ENCODE measurements around the gene NR4A2.

The NR4A2 gene

DNA sequence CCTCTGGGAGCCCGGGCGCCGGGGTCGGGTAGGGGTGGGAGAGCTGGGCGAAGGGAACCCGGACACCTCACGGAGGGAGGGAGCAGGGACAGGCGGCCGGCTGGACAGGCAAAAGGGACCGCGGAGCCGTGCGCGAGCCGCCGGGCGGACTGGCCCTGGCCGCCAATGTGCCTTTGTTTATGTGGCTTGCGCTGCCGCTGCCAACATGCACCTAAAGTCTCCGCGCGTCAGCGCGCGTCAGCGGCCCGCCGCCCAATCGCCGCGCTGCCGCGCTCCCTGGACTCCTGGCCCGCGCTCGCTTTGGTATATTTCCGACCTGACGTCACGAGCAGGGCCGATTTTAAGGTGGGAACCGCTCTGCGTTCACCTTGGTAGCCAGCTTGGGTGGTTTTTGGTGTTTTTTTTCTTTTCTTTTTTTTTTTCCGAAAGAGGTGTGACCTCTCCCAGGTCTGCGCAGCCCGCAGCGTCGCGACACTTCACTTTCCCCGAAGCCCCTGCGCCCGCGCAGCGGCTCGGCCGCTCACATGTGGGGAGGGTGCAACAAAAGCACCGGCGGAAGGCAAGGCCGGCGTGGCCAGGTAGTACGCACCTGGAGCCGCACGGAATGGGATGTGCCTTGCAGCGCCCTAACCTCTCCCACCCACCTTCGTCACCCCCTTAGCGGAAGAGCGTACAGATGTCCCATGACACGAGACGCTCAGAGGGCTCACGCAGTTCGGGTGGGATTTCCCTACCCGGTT is at the start of gene NR4A2:
NR4A2 (minus strand) TSS at position 188 of the 740 bp plus-strand sequence. CDS start 2,535 bp downstream, outside the sequence.
- DNase-seq (ENCODE audit: low spot score), result peak; percentile 90

DNA sequence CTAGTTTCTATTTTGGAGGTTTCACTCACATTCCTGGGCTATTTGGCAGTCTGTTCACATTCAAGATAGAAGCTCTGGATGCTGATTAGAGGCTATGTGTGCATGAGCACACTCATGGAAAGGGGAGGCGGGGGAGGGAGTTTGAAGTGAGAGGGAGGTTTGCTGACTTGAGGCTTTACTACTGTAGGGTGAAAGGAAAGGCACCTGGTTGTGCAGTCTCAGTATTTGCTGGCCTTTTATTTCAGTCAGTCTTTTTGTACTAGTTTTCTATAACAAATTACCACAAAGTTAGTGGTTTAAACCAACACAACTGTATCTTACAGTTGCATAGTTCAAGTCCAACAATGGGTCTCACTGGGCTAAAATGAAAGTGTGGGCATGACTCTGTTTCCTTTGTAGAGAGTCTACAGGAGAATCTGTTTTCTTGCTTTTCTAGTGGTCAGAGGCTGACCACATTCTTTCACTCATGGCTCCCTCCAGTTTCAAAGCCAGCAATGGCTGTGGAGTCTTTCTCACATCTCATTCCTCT is 47.7 kb upstream of the NR4A2 start:
- DNase-seq (ENCODE audit: low spot score), result no peak

DNA sequence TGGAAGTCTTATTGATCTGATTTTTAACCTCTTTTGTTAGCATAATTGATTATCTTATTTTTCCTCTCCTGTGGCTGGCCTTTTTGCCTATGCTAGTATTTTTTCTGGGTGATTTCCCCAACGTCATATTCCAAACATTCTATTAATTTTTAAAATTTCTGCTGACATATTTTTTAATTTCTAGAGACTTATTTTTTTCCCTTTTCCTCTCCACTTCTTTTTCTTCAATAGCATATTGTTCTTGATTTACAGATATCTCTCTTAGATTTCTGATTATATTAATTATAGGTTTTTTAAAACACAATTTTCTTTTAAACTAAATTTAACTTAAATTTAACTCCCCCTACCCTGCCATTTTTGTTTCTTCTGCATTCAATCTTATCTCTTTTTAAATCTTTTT is 47.2 kb upstream of the NR4A2 start:
- no peak for DNase-seq (ENCODE audit: low spot score)

DNA sequence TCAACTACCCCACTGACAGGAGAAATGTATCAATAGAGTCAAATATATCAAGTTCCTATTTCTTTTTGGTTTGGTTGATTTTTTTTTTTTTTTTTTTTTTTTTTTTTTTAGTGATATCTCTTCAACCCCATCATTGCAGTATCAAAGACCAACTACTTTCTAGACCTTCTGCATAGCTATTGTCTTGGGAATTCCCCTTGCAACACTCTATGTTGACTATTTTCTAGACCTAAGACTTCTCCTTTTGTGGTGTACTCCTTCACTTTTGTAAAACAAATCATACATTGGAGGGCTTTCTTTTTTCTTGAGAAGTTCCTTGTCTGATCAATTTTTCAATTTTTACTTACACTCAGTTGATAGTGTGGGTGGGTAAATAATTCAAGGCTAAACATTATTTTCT is 46.5 kb upstream of the NR4A2 start:
- no peak for DNase-seq (ENCODE audit: low spot score)

GRCh38 chr2:156366753-156367152 is 34.2 kb upstream of the NR4A2 start:
- no peak for DNase-seq (ENCODE audit: low spot score)

DNA sequence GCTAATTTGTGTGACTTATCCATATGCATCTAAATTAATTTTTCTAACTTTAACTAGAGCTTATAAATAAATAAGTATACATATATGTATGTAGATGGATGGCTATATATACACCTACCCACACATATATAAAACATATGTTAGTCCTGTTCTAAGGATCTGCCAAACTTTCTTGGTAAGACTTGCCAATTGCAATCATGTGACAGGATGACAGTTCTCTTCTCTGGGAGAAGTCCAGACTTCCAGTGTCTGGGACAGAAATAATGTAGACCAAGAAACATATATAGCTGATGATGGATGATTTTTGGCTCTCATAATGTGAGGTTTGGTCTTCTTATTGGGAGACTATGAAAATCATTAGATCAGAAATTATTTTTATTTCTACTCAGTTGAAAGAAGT is 30.6 kb upstream of the NR4A2 start:
- no peak for DNase-seq (ENCODE audit: low spot score)

- no peak for DNase-seq (ENCODE audit: low spot score)
These were observed 23.7 kb upstream of the NR4A2 start for GRCh38 chr2:156356014-156356754.

DNA sequence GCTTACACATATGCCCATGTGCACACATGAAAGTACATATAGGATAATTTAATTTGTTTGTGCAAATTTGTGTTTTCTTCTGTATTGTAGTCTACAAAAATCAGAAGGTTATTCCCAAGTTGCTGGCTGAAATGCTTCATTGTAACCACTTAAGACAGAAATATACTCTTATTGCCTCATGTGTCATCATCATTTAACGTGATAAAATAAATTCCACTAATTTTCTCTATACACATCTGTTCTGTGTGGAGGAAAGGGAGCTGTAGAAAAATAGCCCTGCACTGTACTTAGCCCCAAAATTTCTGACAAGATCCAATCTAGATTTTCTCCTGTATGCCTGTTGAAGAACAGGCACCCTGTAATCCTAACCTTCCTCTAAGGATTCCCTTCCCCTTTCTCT is 20.4 kb upstream of the NR4A2 start:
- no peak for DNase-seq (ENCODE audit: low spot score)

- no peak for DNase-seq (ENCODE audit: low spot score)
These were observed 18.0 kb upstream of the NR4A2 start for GRCh38 chr2:156350374-156351142.

- no peak for DNase-seq (ENCODE audit: low spot score)
These were observed 17.1 kb upstream of the NR4A2 start for GRCh38 chr2:156349605-156350004.

DNA sequence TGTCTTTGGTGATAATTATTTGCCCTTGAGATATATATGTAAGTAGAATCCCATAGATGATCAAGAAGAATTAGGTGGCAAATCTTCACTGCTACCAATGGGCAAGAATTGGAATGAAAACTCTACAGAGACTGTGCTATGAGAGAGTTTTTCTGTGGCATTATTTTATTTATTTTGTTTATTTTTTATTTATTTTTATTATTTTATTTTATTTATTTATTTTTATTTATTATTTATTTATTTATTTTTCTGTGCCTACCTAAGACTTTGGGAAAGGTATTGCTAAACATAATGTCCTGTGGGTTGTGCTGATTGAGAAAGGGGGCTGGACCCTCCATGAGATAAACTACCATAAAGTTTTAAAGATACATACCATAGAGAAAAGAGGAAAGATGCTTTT is 16.6 kb upstream of the NR4A2 start:
- no peak for DNase-seq (ENCODE audit: low spot score)

DNA sequence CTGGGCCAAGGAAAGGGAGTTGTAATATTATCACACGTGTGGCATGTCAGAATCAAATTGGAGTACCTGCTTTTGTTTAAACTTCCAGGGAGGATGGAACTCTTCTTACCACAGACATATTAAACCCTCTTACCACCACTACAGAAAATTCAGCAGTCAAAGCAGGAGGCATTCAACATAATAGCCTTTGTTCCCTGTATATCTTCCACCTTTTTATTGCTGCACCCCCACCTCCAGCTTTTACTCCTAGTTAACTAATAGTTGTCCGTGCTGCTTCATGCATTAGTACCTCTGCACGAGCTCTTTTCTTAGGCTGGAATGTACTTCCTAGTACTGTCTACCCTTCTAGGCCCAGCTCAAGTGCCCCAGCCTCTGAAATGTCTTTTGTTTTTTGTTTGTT is 14.9 kb upstream of the NR4A2 start:
- DNase-seq (ENCODE audit: low spot score), result no peak

- DNase-seq (ENCODE audit: low spot score), result no peak
These were observed 14.2 kb upstream of the NR4A2 start for GRCh38 chr2:156346731-156347130.

GRCh38 chr2:156345582-156345981 is 13.1 kb upstream of the NR4A2 start:
- no peak for DNase-seq (ENCODE audit: low spot score)

DNA sequence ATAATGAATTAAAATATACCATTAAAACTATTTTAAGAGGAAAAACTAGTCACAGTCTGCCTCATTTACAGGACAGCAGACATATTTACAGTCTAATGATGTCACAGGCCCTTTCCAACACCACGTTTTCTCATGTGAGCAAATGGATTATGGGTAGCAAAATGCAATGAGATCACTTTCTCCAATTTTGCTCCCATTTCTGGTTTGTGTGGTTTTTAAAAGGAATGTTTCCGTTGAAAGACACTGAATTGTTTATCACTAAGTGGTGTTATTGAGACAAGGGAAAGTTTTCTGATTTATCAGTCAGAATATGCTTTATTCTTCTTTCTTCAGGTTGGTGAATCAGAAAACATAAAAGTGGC is 11.4 kb upstream of the NR4A2 start:
- no peak for DNase-seq (ENCODE audit: low spot score)

DNA sequence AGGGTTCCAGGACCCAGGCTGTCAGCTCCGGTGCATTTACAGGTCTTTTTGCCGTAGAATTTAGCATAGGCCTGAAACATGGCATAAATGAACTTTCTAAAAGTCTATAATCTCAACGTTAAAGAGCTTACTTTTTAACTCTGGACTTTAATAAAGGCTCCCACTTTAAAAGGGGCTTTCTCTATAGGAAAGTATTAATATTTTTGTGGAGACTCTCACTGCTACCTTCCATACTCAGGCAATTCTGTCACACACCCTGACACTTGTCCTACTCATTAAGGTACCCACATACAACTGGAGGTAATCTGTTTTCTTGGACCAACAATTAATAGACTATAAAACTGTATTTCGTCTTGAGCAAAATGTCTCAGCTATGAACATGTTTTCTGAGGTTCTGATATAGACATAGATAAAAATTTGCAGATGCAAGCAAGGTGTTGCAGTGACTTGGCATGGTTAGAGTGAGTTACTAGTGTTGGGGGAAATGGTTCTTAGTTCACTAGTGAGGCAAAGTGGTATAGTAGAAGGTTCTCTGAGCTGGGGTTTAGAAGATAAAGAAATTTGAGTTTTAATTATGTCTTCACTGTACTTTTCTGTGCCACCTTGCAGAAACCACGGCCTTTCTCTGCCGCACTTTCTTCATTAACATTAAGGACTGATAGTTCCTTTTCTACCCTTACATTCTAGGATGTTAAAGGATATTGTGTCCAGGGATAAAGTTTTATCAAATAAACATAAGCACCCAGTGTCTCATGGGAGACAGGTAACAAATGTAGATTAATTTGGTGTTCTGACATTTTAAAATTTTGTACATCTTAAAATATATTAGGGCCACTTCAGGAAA is 10.8 kb upstream of the NR4A2 start:
- DNase-seq (ENCODE audit: low spot score), result peak; percentile 18

GRCh38 chr2:156342254-156343095 is 10.0 kb upstream of the NR4A2 start:
- peak; percentile 84 for DNase-seq (ENCODE audit: low spot score)

GRCh38 chr2:156341452-156342253 is 9.1 kb upstream of the NR4A2 start:
- peak; percentile 87 for DNase-seq (ENCODE audit: low spot score)

DNA sequence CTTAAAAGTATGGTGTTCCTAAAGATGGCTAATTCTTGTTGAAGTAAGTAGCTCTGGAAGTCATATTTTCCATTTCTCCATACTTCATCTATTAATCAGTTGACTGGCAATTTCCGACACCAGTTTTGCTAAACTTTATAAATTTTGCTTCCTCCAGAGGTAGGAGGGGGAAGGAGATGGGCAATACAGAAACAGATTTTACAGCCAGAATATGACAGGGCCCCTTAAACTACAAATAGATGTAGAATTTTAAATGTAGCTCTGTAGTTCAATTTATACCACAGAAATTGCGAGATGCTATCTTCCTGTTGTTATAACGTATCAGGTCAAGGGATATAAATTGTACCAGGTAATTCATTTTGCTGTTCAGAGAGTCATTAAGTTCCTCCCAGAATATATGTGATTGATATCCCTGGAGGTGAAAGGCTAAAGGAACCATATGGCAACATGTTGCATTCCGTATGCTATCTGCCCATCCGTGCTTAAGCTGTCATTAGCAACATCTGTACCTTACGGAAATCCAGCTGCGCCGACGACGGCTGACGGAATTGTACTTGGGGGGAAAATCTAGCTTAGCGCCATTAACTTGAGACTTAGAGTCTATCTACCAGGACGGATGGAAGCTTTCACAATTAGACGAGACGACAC is 8.4 kb upstream of the NR4A2 start:
- peak; percentile 10 for DNase-seq (ENCODE audit: low spot score)

Data from CD4-positive, alpha-beta T cell treated with Interleukin-15 for 4 hours (primary cell).